ENCODE data around the gene JMJD1C. TPM values are rescaled to one million over a fixed set of nuclear protein-coding genes. Genes with fewer than 3 reads are reported as not detected.

JMJD1C gene
- total RNA-seq, 1 experiment from 2014 or later, result 67.6 TPM

DNA sequence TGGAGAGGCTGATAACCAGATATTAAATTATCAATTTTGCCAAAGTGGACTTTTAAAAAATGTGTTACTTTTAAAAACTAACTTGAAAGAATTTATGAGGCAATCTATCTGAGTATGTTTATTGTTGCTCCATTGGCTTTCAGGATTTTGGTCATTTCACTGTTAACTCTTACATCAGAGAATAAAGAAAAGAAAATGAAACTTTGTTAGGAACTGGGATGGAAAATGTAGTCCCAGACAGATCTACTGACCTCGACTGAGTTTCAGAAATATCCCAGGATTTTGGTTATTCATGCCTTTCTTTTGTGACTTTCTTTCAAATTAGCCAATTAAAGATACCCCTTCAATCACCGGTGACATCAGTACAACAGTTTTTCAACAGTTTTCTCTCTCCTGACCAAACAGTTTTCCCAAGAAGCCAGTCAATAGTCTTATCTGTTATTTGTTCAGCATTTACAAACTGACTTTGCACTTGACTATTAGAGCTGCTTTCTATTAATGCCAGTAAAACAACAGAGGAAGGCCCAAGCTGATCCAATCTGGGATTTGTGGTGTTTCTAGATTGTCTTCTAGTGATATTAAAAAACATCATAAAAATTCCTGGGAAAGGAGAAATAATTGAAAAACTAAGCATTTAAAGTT lies 296.8 kb downstream of the JMJD1C start:
- intact Hi-C loops (cut with micrococcal nuclease; ENCODE audit: unreplicated experiment), result no loop called here
- TF ChIP-seq, protein P1, sequence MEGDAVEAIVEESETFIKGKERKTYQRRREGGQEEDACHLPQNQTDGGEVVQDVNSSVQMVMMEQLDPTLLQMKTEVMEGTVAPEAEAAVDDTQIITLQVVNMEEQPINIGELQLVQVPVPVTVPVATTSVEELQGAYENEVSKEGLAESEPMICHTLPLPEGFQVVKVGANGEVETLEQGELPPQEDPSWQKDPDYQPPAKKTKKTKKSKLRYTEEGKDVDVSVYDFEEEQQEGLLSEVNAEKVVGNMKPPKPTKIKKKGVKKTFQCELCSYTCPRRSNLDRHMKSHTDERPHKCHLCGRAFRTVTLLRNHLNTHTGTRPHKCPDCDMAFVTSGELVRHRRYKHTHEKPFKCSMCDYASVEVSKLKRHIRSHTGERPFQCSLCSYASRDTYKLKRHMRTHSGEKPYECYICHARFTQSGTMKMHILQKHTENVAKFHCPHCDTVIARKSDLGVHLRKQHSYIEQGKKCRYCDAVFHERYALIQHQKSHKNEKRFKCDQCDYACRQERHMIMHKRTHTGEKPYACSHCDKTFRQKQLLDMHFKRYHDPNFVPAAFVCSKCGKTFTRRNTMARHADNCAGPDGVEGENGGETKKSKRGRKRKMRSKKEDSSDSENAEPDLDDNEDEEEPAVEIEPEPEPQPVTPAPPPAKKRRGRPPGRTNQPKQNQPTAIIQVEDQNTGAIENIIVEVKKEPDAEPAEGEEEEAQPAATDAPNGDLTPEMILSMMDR (IDR thresholded peaks at IDR 0.05; ENCODE audit: unreplicated experiment), result no peak

DNA sequence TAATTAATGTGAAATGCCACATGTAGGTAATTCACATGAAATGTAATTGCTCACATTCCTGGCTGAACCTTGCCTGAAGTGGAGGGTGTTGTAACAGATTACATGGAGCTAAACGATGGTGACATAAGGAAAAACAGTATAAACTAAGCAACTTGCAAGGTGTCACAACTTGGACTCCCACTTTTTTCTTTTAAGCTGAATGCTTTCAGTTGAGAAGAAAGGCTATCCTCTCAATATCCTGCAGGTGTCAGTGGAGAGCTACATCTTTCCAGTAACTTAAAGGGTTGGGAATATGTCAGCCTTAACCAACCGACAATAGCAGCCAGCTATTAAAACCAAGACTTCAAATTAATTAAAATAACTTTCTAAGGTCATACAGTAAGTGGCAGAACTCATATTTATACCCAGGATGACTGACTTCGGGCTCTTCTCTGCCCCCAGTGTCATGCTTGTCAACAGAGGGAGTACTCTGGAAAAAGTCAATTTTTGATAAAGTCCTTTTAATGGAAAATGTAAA lies 299.0 kb downstream of the JMJD1C start:
- no peaks in the 10 kb centered on the region for H3K4me1 Mint-ChIP-seq (ENCODE audit: low read depth, unreplicated experiment)
- peak; percentile 60 for DNase-seq
- H3K9me3 Mint-ChIP-seq (ENCODE audit: low read depth, unreplicated experiment), result no peaks in the 10 kb centered on the region
- peaks cover 59% of the 10 kb centered on the region for H3K36me3 Mint-ChIP-seq (ENCODE audit: insufficient read depth, unreplicated experiment)
- no peak overlapping the region for H3K27ac Mint-ChIP-seq (ENCODE audit: unreplicated experiment)
- BruUV-seq (replicated peaks), result no TSS peak
- no peaks in the 10 kb centered on the region for H3K27me3 Mint-ChIP-seq (ENCODE audit: unreplicated experiment)
- intact Hi-C loops (cut with micrococcal nuclease; ENCODE audit: unreplicated experiment), result loop anchor here (1.0 to 2.0 kb wide), 4 partner anchors 462 to 652 kb away; no protein-coding TSS in a partner anchor
- TF ChIP-seq, protein P1 (IDR thresholded peaks at IDR 0.05; ENCODE audit: unreplicated experiment), result peak; percentile 55
- CTCF ChIA-PET, result interaction anchor here (0.6 to 3.2 kb wide), 22 partner anchors 9 to 700 kb away, joined by 3 to 61 read pairs (median 4); no protein-coding TSS in a partner anchor
- no peak overlapping the region for H3K4me3 Mint-ChIP-seq (ENCODE audit: low read depth, unreplicated experiment)

More for the DNA sequence above, 296.8 kb downstream of the JMJD1C start:
- Mint-ChIP-seq H3K9me3 (ENCODE audit: low read depth, unreplicated experiment) (no peaks in the 10 kb centered on the region), H3K36me3 (ENCODE audit: insufficient read depth, unreplicated experiment) (peaks cover 63% of the 10 kb centered on the region), H3K4me3 (ENCODE audit: low read depth, unreplicated experiment) (no peak overlapping the region), H3K27me3 (ENCODE audit: unreplicated experiment) (no peaks in the 10 kb centered on the region), H3K4me1 (ENCODE audit: low read depth, unreplicated experiment) (no peaks in the 10 kb centered on the region), H3K27ac (ENCODE audit: unreplicated experiment) (no peak overlapping the region)
- no TSS peak for BruUV-seq (replicated peaks)
- CTCF ChIA-PET, result no interaction called here
- DNase-seq, result no peak

DNA sequence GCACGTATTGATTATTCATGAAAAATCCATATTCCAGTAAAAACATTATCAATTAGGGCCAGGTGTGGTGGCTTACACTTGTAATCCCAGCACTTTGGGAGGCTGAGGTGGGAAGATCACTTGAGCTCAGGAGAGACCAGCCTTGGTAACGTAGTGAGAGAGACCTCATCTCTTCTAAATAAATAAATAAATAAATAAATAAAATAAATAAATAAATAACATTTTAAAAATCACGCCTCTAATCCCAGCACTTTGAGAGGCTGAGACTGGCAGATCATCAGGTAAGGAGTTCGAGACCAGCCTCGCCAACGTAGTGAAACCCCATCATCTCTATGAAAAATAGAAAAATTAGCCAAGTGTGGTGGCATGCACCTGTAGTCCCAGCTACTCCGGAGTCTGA lies 300.5 kb downstream of the JMJD1C start:
- DNase-seq, result no peak
- H3K36me3 Mint-ChIP-seq (ENCODE audit: insufficient read depth, unreplicated experiment), result peaks cover 62% of the 10 kb centered on the region
- CTCF ChIA-PET, result interaction anchor here (2.9 to 3.2 kb wide), 2 partner anchors 464 to 554 kb away, joined by 26 to 61 read pairs; no protein-coding TSS in a partner anchor

DNA sequence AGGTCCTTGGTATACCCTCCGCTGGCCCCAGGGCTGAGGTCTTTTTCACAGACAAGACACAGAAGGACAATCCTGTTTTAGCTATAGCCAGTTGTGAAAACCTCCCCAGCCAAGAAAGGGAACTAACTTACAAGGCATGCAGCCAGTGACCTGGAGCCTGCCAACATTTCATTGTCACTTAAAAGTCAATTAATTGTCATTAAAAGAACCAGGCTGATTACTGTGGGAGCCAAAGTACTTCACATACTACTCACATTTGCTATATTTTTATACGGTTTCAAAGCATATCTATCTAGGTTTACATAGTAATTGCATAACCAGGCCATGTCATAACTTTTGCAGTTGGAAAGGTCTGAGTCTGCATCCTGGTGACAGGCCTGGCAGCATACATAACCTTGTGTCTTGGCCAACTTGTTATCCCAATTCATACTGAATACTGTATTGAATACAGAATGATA lies 301.6 kb downstream of the JMJD1C start:
- no peaks in the 10 kb centered on the region for H3K4me1 Mint-ChIP-seq (ENCODE audit: low read depth, unreplicated experiment)
- BruUV-seq (replicated peaks), result no TSS peak
- no peak overlapping the region for H3K4me3 Mint-ChIP-seq (ENCODE audit: low read depth, unreplicated experiment)
- no peak overlapping the region for H3K27ac Mint-ChIP-seq (ENCODE audit: unreplicated experiment)
- H3K36me3 Mint-ChIP-seq (ENCODE audit: insufficient read depth, unreplicated experiment), result peaks cover 53% of the 10 kb centered on the region
- DNase-seq, result no peak
- CTCF ChIA-PET, result interaction anchor here (2.9 kb wide), 1 partner anchor 466 kb away, joined by 26 read pairs; no protein-coding TSS in a partner anchor
- intact Hi-C loops (cut with micrococcal nuclease; ENCODE audit: unreplicated experiment), result no loop called here
- no peaks in the 10 kb centered on the region for H3K27me3 Mint-ChIP-seq (ENCODE audit: unreplicated experiment)
- H3K9me3 Mint-ChIP-seq (ENCODE audit: low read depth, unreplicated experiment), result no peaks in the 10 kb centered on the region
- TF ChIP-seq, protein P1 (IDR thresholded peaks at IDR 0.05; ENCODE audit: unreplicated experiment), result no peak

More for the DNA sequence above, 300.5 kb downstream of the JMJD1C start:
- Mint-ChIP-seq H3K27ac (ENCODE audit: unreplicated experiment) (no peak overlapping the region), H3K9me3 (ENCODE audit: low read depth, unreplicated experiment) (no peaks in the 10 kb centered on the region), H3K4me3 (ENCODE audit: low read depth, unreplicated experiment) (no peak overlapping the region), H3K4me1 (ENCODE audit: low read depth, unreplicated experiment) (no peaks in the 10 kb centered on the region), H3K27me3 (ENCODE audit: unreplicated experiment) (no peaks in the 10 kb centered on the region)
- intact Hi-C loops (cut with micrococcal nuclease; ENCODE audit: unreplicated experiment), result no loop called here
- BruUV-seq (replicated peaks), result no TSS peak
- TF ChIP-seq, protein P1 (IDR thresholded peaks at IDR 0.05; ENCODE audit: unreplicated experiment), result no peak
